Nephron (organoid): ENCODE data around the gene MESD.

Experiments
- H3K27ac Mint-ChIP-seq, 3 experiments: 2 replicates each; pipeline ENCODE4 v1.8.0; 2020; ENCODE audit warnings: mixed read lengths in 3 of 3, mild to moderate bottlenecking in 2 of 3, moderate library complexity in 1 of 3
- H3K27me3 Mint-ChIP-seq: 2 replicates; pipeline ENCODE4 v1.8.0; 2021; ENCODE audit warnings: low read depth, mild to moderate bottlenecking, moderate library complexity, mixed read lengths
- H3K36me3 Mint-ChIP-seq: 2 replicates; pipeline ENCODE4 v1.8.0; 2020; ENCODE audit warnings: low read depth, mixed read lengths
- H3K4me1 Mint-ChIP-seq: 2 replicates; pipeline ENCODE4 v1.8.0; 2020; ENCODE audit warnings: mixed read lengths
- H3K4me3 Mint-ChIP-seq, 3 experiments: 2 replicates each; pipeline ENCODE4 v1.8.0; 2020; ENCODE audit warnings: mild to moderate bottlenecking in 3 of 3, mixed read lengths in 3 of 3, moderate library complexity in 2 of 3
- H3K9me3 Mint-ChIP-seq: 2 replicates; pipeline ENCODE4 v1.8.0; 2020; ENCODE audit warnings: mixed read lengths
- CTCF ChIP-seq, 3 experiments: fragments of 200-600 bp; sonication (generic); IDR thresholded peaks; one replicate each; pipeline ENCODE4 v1.5.0; 2021; ENCODE audit warnings: antibody characterized with exemption in 3 of 3; ENCODE audit not compliant: unreplicated experiment in 3 of 3

MESD gene

GRCh38 chr15:80946576-80946975 is 43.0 kb downstream of the MESD start:
- Mint-ChIP-seq H3K9me3 (no peaks in the 10 kb centered on the region), H3K4me1 (no peaks in the 10 kb centered on the region), H3K4me3 (no peak overlapping the region), H3K36me3 (peaks cover 40% of the 10 kb centered on the region), H3K27me3 (no peaks in the 10 kb centered on the region), H3K27ac (no peak overlapping the region)
- no peak for TF ChIP-seq CTCF (IDR thresholded peaks at IDR 0.05; ENCODE audit: unreplicated experiment in 3 of 3)

GRCh38 chr15:80945605-80946004 is 44.0 kb downstream of the MESD start:
- no peak for TF ChIP-seq CTCF (IDR thresholded peaks at IDR 0.05; ENCODE audit: unreplicated experiment in 3 of 3)
- no peaks in the 10 kb centered on the region for H3K4me1 Mint-ChIP-seq
- no peak overlapping the region for H3K4me3 Mint-ChIP-seq
- H3K27me3 Mint-ChIP-seq = no peaks in the 10 kb centered on the region
- H3K9me3 Mint-ChIP-seq = no peaks in the 10 kb centered on the region
- no peak overlapping the region for H3K27ac Mint-ChIP-seq
- H3K36me3 Mint-ChIP-seq = peaks cover 41% of the 10 kb centered on the region

- Mint-ChIP-seq H3K4me1 (no peaks in the 10 kb centered on the region), H3K27ac (no peak overlapping the region), H3K27me3 (no peaks in the 10 kb centered on the region), H3K4me3 (no peak overlapping the region), H3K9me3 (no peaks in the 10 kb centered on the region), H3K36me3 (peaks cover 38% of the 10 kb centered on the region)
- TF ChIP-seq CTCF (IDR thresholded peaks at IDR 0.05; ENCODE audit: unreplicated experiment in 3 of 3) = no peak
Observed at GRCh38 chr15:80944818-80945217, 44.8 kb downstream of the MESD start.

- no peaks in the 10 kb centered on the region for H3K4me1 Mint-ChIP-seq
- H3K36me3 Mint-ChIP-seq = peaks cover 28% of the 10 kb centered on the region
- H3K4me3 Mint-ChIP-seq = no peak overlapping the region
- no peak for TF ChIP-seq CTCF (IDR thresholded peaks at IDR 0.05; ENCODE audit: unreplicated experiment in 3 of 3)
- no peak overlapping the region for H3K27ac Mint-ChIP-seq
- no peaks in the 10 kb centered on the region for H3K9me3 Mint-ChIP-seq
- peaks cover 4% of the 10 kb centered on the region for H3K27me3 Mint-ChIP-seq
Observed at GRCh38 chr15:80942746-80943565, 46.7 kb downstream of the MESD start.

- H3K9me3 Mint-ChIP-seq = no peaks in the 10 kb centered on the region
- no peaks in the 10 kb centered on the region for H3K4me1 Mint-ChIP-seq
- H3K4me3 Mint-ChIP-seq = no peak overlapping the region
- H3K36me3 Mint-ChIP-seq = peaks cover 21% of the 10 kb centered on the region
- TF ChIP-seq CTCF (IDR thresholded peaks at IDR 0.05; ENCODE audit: unreplicated experiment in 3 of 3) = no peak
- no peak overlapping the region for H3K27ac Mint-ChIP-seq
- H3K27me3 Mint-ChIP-seq = peaks cover 4% of the 10 kb centered on the region
Observed at GRCh38 chr15:80942266-80942665, 47.4 kb downstream of the MESD start.

- H3K36me3 Mint-ChIP-seq = peaks cover 10% of the 10 kb centered on the region
- no peaks in the 10 kb centered on the region for H3K9me3 Mint-ChIP-seq
- TF ChIP-seq CTCF (IDR thresholded peaks at IDR 0.05; ENCODE audit: unreplicated experiment in 3 of 3) = no peak
- no peak overlapping the region for H3K27ac Mint-ChIP-seq
- no peaks in the 10 kb centered on the region for H3K4me1 Mint-ChIP-seq
- no peak overlapping the region for H3K4me3 Mint-ChIP-seq
- H3K27me3 Mint-ChIP-seq = peaks cover 4% of the 10 kb centered on the region
Observed at GRCh38 chr15:80940851-80941250, 48.8 kb downstream of the MESD start.
